Transverse colon (tissue), 4 donors: ENCODE measurements around the gene DLG2. TPM values are rescaled to one million over a fixed set of nuclear protein-coding genes. Genes with fewer than 3 reads are reported as not detected.

Experiments
- DNase-seq: peaks from one replicate; pipeline ENCODE4 v3.0.0-alpha.2; 2019
- H3K27ac ChIP-seq, 4 donors: fragments of 200-600 bp; sonication (generic); 2 replicates each; pipeline ENCODE4 v1.5.1; 2016 to 2018; ENCODE audit warnings: inconsistent platforms in 4 of 4
- H3K27me3 ChIP-seq: fragments of 200-600 bp; sonication (generic); 2 replicates; pipeline ENCODE4 v1.5.1; 2017; ENCODE audit warnings: inconsistent platforms
- H3K36me3 ChIP-seq, 4 donors: fragments of 200-600 bp; sonication (generic); 2 replicates each; pipeline ENCODE4 v1.5.1; 2017 to 2019; ENCODE audit warnings: inconsistent platforms in 4 of 4
- H3K4me1 ChIP-seq, 4 donors: fragments of 200-600 bp; sonication (generic); 2 replicates each; pipeline ENCODE4 v1.5.1; 2017 to 2020; ENCODE audit warnings: inconsistent platforms in 4 of 4
- H3K4me3 ChIP-seq, 4 donors: fragments of 200-600 bp; sonication (generic); 1 replicate in 1 of 4; 2 replicates in 3 of 4; pipeline versions ENCODE4 v1.5.1 to v1.6.1; 2017 to 2019; ENCODE audit warnings: inconsistent platforms in 4 of 4
- H3K9me3 ChIP-seq, 2 donors: fragments of 200-600 bp; sonication (generic); 2 replicates each; pipeline ENCODE4 v1.5.1; 2017 to 2019; ENCODE audit warnings: inconsistent platforms in 2 of 2
- CTCF ChIP-seq, 5 experiments: fragments of 200-600 bp in 3 of 5; fragments of 450-650 bp in 2 of 5; sonication (generic) in 3 of 5; IDR thresholded peaks; 1 replicate in 2 of 5; 2 replicates in 3 of 5; pipeline ENCODE4 v1.5.1; 2016 to 2017; ENCODE audit warnings: antibody characterized with exemption in 5 of 5, inconsistent platforms in 3 of 5, mild to moderate bottlenecking in 2 of 5, moderate library complexity in 1 of 5
- EP300 ChIP-seq: sonication (generic); formaldehyde crosslinking; IDR thresholded peaks from one replicate; pipeline ENCODE4 v1.6.1; 2017; ENCODE audit warnings: antibody characterized with exemption, low read depth
- POLR2A ChIP-seq: fragments of 450-650 bp; IDR thresholded peaks from one replicate; pipeline ENCODE4 v1.6.1; 2016; ENCODE audit warnings: antibody characterized with exemption, mild to moderate bottlenecking, moderate library complexity
- POLR2AphosphoS5 ChIP-seq, 3 donors: sonication (generic); formaldehyde crosslinking; IDR thresholded peaks; one replicate each; pipeline ENCODE4 v1.6.1; 2016; ENCODE audit warnings: antibody characterized with exemption in 3 of 3
- WGBS, 2 donors: methylation state at CpG; one replicate each; pipeline ENCODE4 v1.1.5; 2018; ENCODE audit warnings: low coverage in 1 of 2; 5-methylcytosine and 5-hydroxymethylcytosine counted together
- in situ Hi-C, 4 donors: fragments of 200-750 bp; cut with MboI; loops; one replicate each; pipeline versions ENCODE4 v1.15.0 to v1.15.1; 2017; ENCODE audit warnings: low sequenced_read_pairs in 3 of 4, low pct_ligation_motif_present in 1 of 4, low pct_unique_long_range_greater_than_20kb in 1 of 4
- intact Hi-C: fragments of 100-400 bp; cut with DNase I; formaldehyde crosslinking; loops from one replicate; pipeline ENCODE4 v1.15.1; 2023; ENCODE audit warnings: low total_unique reads
- total RNA-seq, 4 donors: library from RNA; depleted of rRNA; stranded (reverse); fragments of >200 nt; gene quantifications; one replicate each; pipeline ENCODE4 v1.1.0, GENCODE V29; 2016

The DLG2 gene
- total RNA-seq, 4 donors from 2014 or later: 1.9 to 28.3 (median 3.7) TPM

- Histone ChIP-seq H3K27me3 (no peaks in the 10 kb centered on the region), H3K4me3 (no peak overlapping the region), H3K9me3 (no peaks in the 10 kb centered on the region), H3K27ac (no peak overlapping the region), H3K4me1 (no peaks in the 10 kb centered on the region), H3K36me3 (no peaks in the 10 kb centered on the region)
- TF ChIP-seq POLR2A (no peak), EP300 (no peak), CTCF (IDR thresholded peaks at IDR 0.05) (no peak), POLR2AphosphoS5 (IDR thresholded peaks at IDR 0.05) (no peak)
- DNase-seq: no peak
- in situ Hi-C loops (no loop called here), intact Hi-C loops (no loop called here)
- 77% methylated on average over 8 of the region's 8 CpGs for WGBS, 2 donors
Observed at GRCh38 chr11:83521647-83522596, 2105.2 kb downstream of the DLG2 start.

- no peaks in the 10 kb centered on the region for H3K4me1 ChIP-seq
- TF ChIP-seq CTCF (IDR thresholded peaks at IDR 0.05): no peak
- no peak for TF ChIP-seq EP300
- no peak for TF ChIP-seq POLR2AphosphoS5 (IDR thresholded peaks at IDR 0.05)
- TF ChIP-seq POLR2A: no peak
- intact Hi-C loops (no loop called here), in situ Hi-C loops (no loop called here)
- no peaks in the 10 kb centered on the region for H3K27me3 ChIP-seq
- no peak overlapping the region for H3K4me3 ChIP-seq
- 50 to 58% methylated on average over 2 to 3 of the region's 3 CpGs for WGBS, 2 donors
- DNase-seq: no peak
- H3K27ac ChIP-seq: no peak overlapping the region
- no peaks in the 10 kb centered on the region for H3K9me3 ChIP-seq
- no peaks in the 10 kb centered on the region for H3K36me3 ChIP-seq
Observed at GRCh38 chr11:83520849-83521248, 2106.3 kb downstream of the DLG2 start.

GRCh38 chr11:83511646-83512045 lies 2115.5 kb downstream of the DLG2 start:
- no peaks in the 10 kb centered on the region for H3K4me1 ChIP-seq
- H3K36me3 ChIP-seq: no peaks in the 10 kb centered on the region
- no peak overlapping the region for H3K4me3 ChIP-seq
- H3K27me3 ChIP-seq: no peaks in the 10 kb centered on the region
- DNase-seq: no peak
- WGBS, 2 donors: 73% methylated on average over 2 of the region's 2 CpGs; no CpG with 5 or more reads in 1 of the 2 donors
- intact Hi-C loops: no loop called here
- in situ Hi-C loops: no loop called here
- no peak for TF ChIP-seq CTCF (IDR thresholded peaks at IDR 0.05)
- TF ChIP-seq EP300: no peak
- TF ChIP-seq POLR2A: no peak
- no peak for TF ChIP-seq POLR2AphosphoS5 (IDR thresholded peaks at IDR 0.05)
- H3K9me3 ChIP-seq: no peaks in the 10 kb centered on the region
- H3K27ac ChIP-seq: no peak overlapping the region

DNA sequence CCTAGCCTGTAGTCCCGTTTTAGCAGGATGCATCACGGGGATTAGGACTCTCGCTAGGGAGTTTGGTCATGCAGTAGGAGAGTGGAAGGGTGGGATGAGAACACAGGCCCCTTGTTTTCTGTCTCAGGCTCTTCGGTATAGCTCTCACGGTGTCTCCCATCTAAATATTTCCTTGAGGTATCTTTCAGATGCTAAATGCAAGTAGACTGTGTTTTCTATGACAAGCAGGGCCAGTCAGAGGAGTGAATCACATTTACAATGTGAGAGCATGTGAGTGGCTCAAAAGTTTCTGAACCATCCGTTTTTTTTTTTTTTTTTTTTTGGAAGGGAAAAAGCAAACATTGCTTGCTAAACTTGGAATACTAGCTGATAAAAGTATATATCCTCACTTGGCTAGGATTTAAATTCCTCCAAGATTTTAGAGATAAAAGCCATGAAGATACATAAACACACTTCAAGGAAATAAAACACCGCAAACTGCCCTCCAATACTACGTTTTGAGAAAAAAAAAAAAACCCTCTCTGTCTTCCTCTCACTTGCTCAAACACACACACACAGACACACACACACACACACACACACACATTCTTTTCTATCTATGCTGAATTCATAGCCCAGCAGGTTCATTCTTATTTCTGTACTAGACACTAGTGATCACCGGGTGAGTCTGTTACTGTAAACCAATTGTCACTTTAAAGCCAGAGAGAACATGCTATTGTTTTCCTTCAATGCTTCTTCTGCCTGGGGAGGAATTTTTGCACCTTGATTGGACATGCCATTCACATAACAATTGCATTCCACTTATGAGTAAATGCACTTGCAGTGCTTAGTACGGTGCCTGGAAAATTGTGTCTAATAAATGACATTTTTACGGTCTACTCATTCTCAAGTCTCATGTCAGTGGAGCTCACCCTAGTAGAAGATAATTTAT lies 2116.3 kb downstream of the DLG2 start:
- in situ Hi-C loops: no loop called here
- H3K27me3 ChIP-seq: no peaks in the 10 kb centered on the region

More for the DNA sequence above, 2116.3 kb downstream of the DLG2 start:
- Histone ChIP-seq H3K9me3 (no peaks in the 10 kb centered on the region), H3K4me3 (no peak overlapping the region), H3K4me1 (no peaks in the 10 kb centered on the region), H3K27ac (no peak overlapping the region), H3K36me3 (no peaks in the 10 kb centered on the region)
- intact Hi-C loops: no loop called here
- TF ChIP-seq POLR2A (no peak), POLR2AphosphoS5 (IDR thresholded peaks at IDR 0.05) (no peak), CTCF (IDR thresholded peaks at IDR 0.05) (no peak), EP300 (no peak)
- WGBS, 2 donors: 43 to 49% methylated on average over 7 to 11 of the region's 11 CpGs
- no peak for DNase-seq
